Fibroblast of the conjunctiva (primary cell): ENCODE measurements around the gene RASSF5.

Experiments
- DNase-seq: peaks from one replicate; pipeline ENCODE4 v3.0.0-alpha.2; 2010; ENCODE audit warnings: low read depth

RASSF5 gene

GRCh38 chr1:206507284-206508129 lies at the start of gene RASSF5:
TSS of gene RASSF5 (plus strand) at chr1:206507531. CDS start at chr1:206507603, 72 bp downstream.
- no peak for DNase-seq

- DNase-seq = no peak
These were observed 47.6 kb upstream of the RASSF5 start for GRCh38 chr1:206459703-206460102.

GRCh38 chr1:206460836-206461426 lies 46.4 kb upstream of the RASSF5 start:
- DNase-seq = no peak

GRCh38 chr1:206461602-206462455 lies 45.5 kb upstream of the RASSF5 start:
- DNase-seq = peak; percentile 57

- no peak for DNase-seq
These were observed 44.2 kb upstream of the RASSF5 start for GRCh38 chr1:206463137-206463536.

- no peak for DNase-seq
These were observed 43.4 kb upstream of the RASSF5 start for GRCh38 chr1:206463911-206464310.

GRCh38 chr1:206464456-206464964 lies 42.8 kb upstream of the RASSF5 start:
- peak; percentile 91 for DNase-seq

GRCh38 chr1:206465951-206466350 lies 41.4 kb upstream of the RASSF5 start:
- DNase-seq = no peak

- DNase-seq = no peak
These were observed 40.3 kb upstream of the RASSF5 start for GRCh38 chr1:206466840-206467649.

GRCh38 chr1:206467915-206468314 lies 39.4 kb upstream of the RASSF5 start:
- no peak for DNase-seq

GRCh38 chr1:206468571-206468970 lies 38.8 kb upstream of the RASSF5 start:
- no peak for DNase-seq

- DNase-seq = no peak
These were observed 37.9 kb upstream of the RASSF5 start for GRCh38 chr1:206469411-206469932.

GRCh38 chr1:206469933-206470691 lies 37.2 kb upstream of the RASSF5 start, which contains the start of gene IKBKE:
TSS of gene IKBKE (plus strand) at chr1:206470476. CDS start at chr1:206473228, 2,752 bp downstream.
- peak; percentile 43 for DNase-seq

GRCh38 chr1:206470692-206471414 lies 36.5 kb upstream of the RASSF5 start:
- no peak for DNase-seq

- no peak for DNase-seq
These were observed 35.9 kb upstream of the RASSF5 start for GRCh38 chr1:206471415-206471801.

GRCh38 chr1:206472024-206472423 lies 35.3 kb upstream of the RASSF5 start:
- no peak for DNase-seq

- peak; percentile 51 for DNase-seq
These were observed 34.9 kb upstream of the RASSF5 start for GRCh38 chr1:206472454-206472853.

- DNase-seq = no peak
These were observed 34.4 kb upstream of the RASSF5 start for GRCh38 chr1:206472886-206473285.

- DNase-seq = no peak
These were observed 31.3 kb upstream of the RASSF5 start for GRCh38 chr1:206476058-206476457.

- no peak for DNase-seq
These were observed 30.7 kb upstream of the RASSF5 start for GRCh38 chr1:206476591-206476990.
